Activated CD4-positive, alpha-beta T cell treated with anti-CD3 and anti-CD28 coated beads, Interleukin-2, amount 10 ng/mL, durations not matched to agents 24 days and 14 days (primary cell): ENCODE data around the gene CPVL. TPM values are rescaled to one million over a fixed set of nuclear protein-coding genes. Genes with fewer than 3 reads are reported as not detected.

Experiments used
- DNase-seq: peaks from one replicate; pipeline ENCODE4 v3.0.0; 2022
- H3K27ac Mint-ChIP-seq: one replicate; pipeline ENCODE4 v1.8.0; 2022; ENCODE audit warnings: mild to moderate bottlenecking, mixed read lengths
- H3K27me3 Mint-ChIP-seq: one replicate; pipeline ENCODE4 v1.8.0; 2022; ENCODE audit warnings: mixed read lengths
- H3K36me3 Mint-ChIP-seq: one replicate; pipeline ENCODE4 v1.8.0; 2022; ENCODE audit warnings: low read depth, mild to moderate bottlenecking, mixed read lengths
- H3K4me1 Mint-ChIP-seq: one replicate; pipeline ENCODE4 v1.8.0; 2021; ENCODE audit warnings: mixed read lengths
- H3K4me3 Mint-ChIP-seq: one replicate; pipeline ENCODE4 v1.8.0; 2022; ENCODE audit warnings: mild to moderate bottlenecking, moderate library complexity, mixed read lengths
- H3K9me3 Mint-ChIP-seq: one replicate; pipeline ENCODE4 v1.8.0; 2021; ENCODE audit warnings: mixed read lengths
- intact Hi-C: fragments of 100-400 bp; cut with micrococcal nuclease; formaldehyde crosslinking; loops from one replicate; pipeline ENCODE4 v1.15.1; 2023
- total RNA-seq: library from RNA; stranded (reverse); gene quantifications from 2 replicates; pipeline ENCODE4 v1.2.3, GENCODE V29; 2022

The CPVL gene
- total RNA-seq, 1 donor from 2014 or later, result not detected

GRCh38 chr7:28957064-28957750 is 189.1 kb downstream of the CPVL start:
- peak; percentile 59 for DNase-seq
- Mint-ChIP-seq H3K36me3 (no peaks in the 10 kb centered on the region), H3K27ac (no peak overlapping the region), H3K9me3 (no peaks in the 10 kb centered on the region), H3K4me3 (no peak overlapping the region), H3K27me3 (peaks cover 60% of the 10 kb centered on the region), H3K4me1 (peaks cover 4% of the 10 kb centered on the region)
- intact Hi-C loops, result loop anchor here (5.0 to 10.0 kb wide), 5 partner anchors 80 to 1715 kb away; partner anchors contain the start of genes CHN2 and EVX1

- Mint-ChIP-seq H3K27ac (no peak overlapping the region), H3K4me3 (no peak overlapping the region), H3K36me3 (no peaks in the 10 kb centered on the region), H3K27me3 (peaks cover 63% of the 10 kb centered on the region), H3K9me3 (no peaks in the 10 kb centered on the region), H3K4me1 (peaks cover 4% of the 10 kb centered on the region)
- DNase-seq, result peak; percentile 57
- intact Hi-C loops, result loop anchor here (1.0 to 10.0 kb wide), 6 partner anchors 81 to 1714 kb away; partner anchors contain the start of genes CHN2 and EVX1
Measured at GRCh38 chr7:28956608-28957063, 189.7 kb downstream of the CPVL start.

- peak; percentile 62 for DNase-seq
- Mint-ChIP-seq H3K27me3 (peaks cover 68% of the 10 kb centered on the region), H3K4me1 (peaks cover 4% of the 10 kb centered on the region), H3K9me3 (no peaks in the 10 kb centered on the region), H3K4me3 (no peak overlapping the region), H3K27ac (no peak overlapping the region), H3K36me3 (no peaks in the 10 kb centered on the region)
- intact Hi-C loops, result loop anchor here (1.0 to 10.0 kb wide), 6 partner anchors 81 to 1714 kb away; partner anchors contain the start of genes CHN2 and EVX1
Measured at GRCh38 chr7:28955718-28956607, 190.4 kb downstream of the CPVL start.

- no peak overlapping the region for H3K4me3 Mint-ChIP-seq
- intact Hi-C loops, result loop anchor here (5.0 to 10.0 kb wide), 5 partner anchors 82 to 1713 kb away; partner anchors contain the start of genes CHN2 and EVX1
- no peaks in the 10 kb centered on the region for H3K9me3 Mint-ChIP-seq
Measured at GRCh38 chr7:28955356-28955717, 191.0 kb downstream of the CPVL start.

GRCh38 chr7:28954946-28955345 is 191.4 kb downstream of the CPVL start:
- Mint-ChIP-seq H3K36me3 (no peaks in the 10 kb centered on the region), H3K9me3 (no peaks in the 10 kb centered on the region), H3K4me1 (peaks cover 4% of the 10 kb centered on the region), H3K27me3 (peaks cover 65% of the 10 kb centered on the region), H3K4me3 (no peak overlapping the region), H3K27ac (no peak overlapping the region)
- intact Hi-C loops, result loop anchor here (5.0 to 10.0 kb wide), 5 partner anchors 82 to 1713 kb away; partner anchors contain the start of genes CHN2 and EVX1
- DNase-seq, result no peak

More at GRCh38 chr7:28955356-28955717, 191.0 kb downstream of the CPVL start:
- Mint-ChIP-seq H3K27me3 (peaks cover 68% of the 10 kb centered on the region), H3K36me3 (no peaks in the 10 kb centered on the region), H3K27ac (no peak overlapping the region), H3K4me1 (peaks cover 4% of the 10 kb centered on the region)
- DNase-seq, result peak; percentile 53

GRCh38 chr7:28954471-28954870 is 191.9 kb downstream of the CPVL start:
- H3K27ac Mint-ChIP-seq, result no peak overlapping the region
- peaks cover 4% of the 10 kb centered on the region for H3K4me1 Mint-ChIP-seq
- DNase-seq, result no peak
- intact Hi-C loops, result loop anchor here (10.0 kb wide), 1 partner anchor 240 kb away; the partner anchor contains the start of gene CHN2
- no peaks in the 10 kb centered on the region for H3K36me3 Mint-ChIP-seq
- no peaks in the 10 kb centered on the region for H3K9me3 Mint-ChIP-seq
- H3K27me3 Mint-ChIP-seq, result peaks cover 61% of the 10 kb centered on the region
- no peak overlapping the region for H3K4me3 Mint-ChIP-seq

GRCh38 chr7:28953633-28954032 is 192.7 kb downstream of the CPVL start:
- no peaks in the 10 kb centered on the region for H3K9me3 Mint-ChIP-seq

More at GRCh38 chr7:28953633-28954032, 192.7 kb downstream of the CPVL start:
- Mint-ChIP-seq H3K27me3 (peaks cover 53% of the 10 kb centered on the region), H3K4me1 (peaks cover 4% of the 10 kb centered on the region), H3K36me3 (no peaks in the 10 kb centered on the region), H3K4me3 (no peak overlapping the region), H3K27ac (no peak overlapping the region)
- intact Hi-C loops, result loop anchor here (10.0 kb wide), 1 partner anchor 241 kb away; the partner anchor contains the start of gene CHN2
- no peak for DNase-seq

Other genes with a start within 250 kb of the CPVL start
- gene TRIL, start 188.2 kb downstream of the CPVL start, total RNA-seq, result 0.12 and 0.16 TPM in 2 replicates
- 0.33 TPM in 1 of 2 replicates, not detected in the other for gene CHN2, start 48.2 kb upstream of the CPVL start, total RNA-seq